Measurements from ENCODE around the gene NME2.
A peak's percentile ranks its signal among the peaks of the same experiment; 100 is the strongest.

Gene NME2

GRCh38 chr17:51142597-51142996 is 23.6 kb upstream of the NME2 start:
- H3K4me1 Mint-ChIP-seq, result peaks cover 17% of the 10 kb centered on the region
- no peaks in the 10 kb centered on the region for H3K9me3 Mint-ChIP-seq
- ATAC-seq (no peak), DNase-seq (ENCODE audit: low spot score in 2 of 2) (no peak)
- peaks cover 2% of the 10 kb centered on the region for H3K36me3 Mint-ChIP-seq
- H3K27ac Mint-ChIP-seq, result no peak overlapping the region
- no peak overlapping the region for H3K4me3 Mint-ChIP-seq

- DNase-seq (ENCODE audit: low spot score in 2 of 2), result no peak
- H3K36me3 Mint-ChIP-seq, result peaks cover 5% of the 10 kb centered on the region
- no peak for ATAC-seq
- no peaks in the 10 kb centered on the region for H3K9me3 Mint-ChIP-seq
- no peak overlapping the region for H3K27ac Mint-ChIP-seq
- no peak overlapping the region for H3K4me3 Mint-ChIP-seq
- peaks cover 22% of the 10 kb centered on the region for H3K4me1 Mint-ChIP-seq
These were observed 21.8 kb upstream of the NME2 start for GRCh38 chr17:51144266-51145022.

- Mint-ChIP-seq H3K4me1 (peaks cover 22% of the 10 kb centered on the region), H3K36me3 (peaks cover 5% of the 10 kb centered on the region), H3K9me3 (no peaks in the 10 kb centered on the region), H3K27ac (peak overlapping the region; percentile 97), H3K4me3 (peak overlapping the region; percentile 64)
- no peak for DNase-seq (ENCODE audit: low spot score in 2 of 2)
- peak; percentile 76 for ATAC-seq
These were observed 18.6 kb upstream of the NME2 start for GRCh38 chr17:51147650-51148049.

GRCh38 chr17:51149163-51149562 is 17.0 kb upstream of the NME2 start:
- Mint-ChIP-seq H3K36me3 (peaks cover 5% of the 10 kb centered on the region), H3K27ac (no peak overlapping the region), H3K4me3 (no peak overlapping the region), H3K9me3 (no peaks in the 10 kb centered on the region), H3K4me1 (peaks cover 22% of the 10 kb centered on the region)
- no peak for DNase-seq (ENCODE audit: low spot score in 2 of 2)
- ATAC-seq, result no peak

- Mint-ChIP-seq H3K4me3 (no peak overlapping the region), H3K9me3 (no peaks in the 10 kb centered on the region), H3K27ac (no peak overlapping the region), H3K36me3 (peaks cover 20% of the 10 kb centered on the region), H3K4me1 (peaks cover 21% of the 10 kb centered on the region)
- ATAC-seq (no peak), DNase-seq (ENCODE audit: low spot score in 2 of 2) (no peak)
These were observed 15.3 kb upstream of the NME2 start for GRCh38 chr17:51150932-51151331.

- peaks cover 8% of the 10 kb centered on the region for H3K4me1 Mint-ChIP-seq
- no peak for ATAC-seq
These were observed 13.4 kb upstream of the NME2 start for GRCh38 chr17:51152766-51153209.

GRCh38 chr17:51153210-51154072 is 12.8 kb upstream of the NME2 start, which contains the start of gene NME1:
Gene NME1 (plus strand): TSS chr17:51153559. CDS start chr17:51155655, 2,096 bp downstream.
- Mint-ChIP-seq H3K36me3 (peaks cover 40% of the 10 kb centered on the region), H3K4me3 (no peak within 1 kb of the TSS), H3K27ac (no peak within 1 kb of the TSS), H3K9me3 (no peaks in the 10 kb centered on the region), H3K4me1 (peaks cover 6% of the 10 kb centered on the region)
- DNase-seq (ENCODE audit: low spot score in 2 of 2) (peak; percentile 100), ATAC-seq (peak; percentile 94)

More at GRCh38 chr17:51152766-51153209, 13.4 kb upstream of the NME2 start:
- Mint-ChIP-seq H3K36me3 (peaks cover 34% of the 10 kb centered on the region), H3K4me3 (no peak overlapping the region), H3K9me3 (no peaks in the 10 kb centered on the region), H3K27ac (no peak overlapping the region)
- no peak for DNase-seq (ENCODE audit: low spot score in 2 of 2)

- H3K27ac Mint-ChIP-seq, result no peak overlapping the region
- H3K4me3 Mint-ChIP-seq, result no peak overlapping the region
- H3K4me1 Mint-ChIP-seq, result peaks cover 6% of the 10 kb centered on the region
- no peaks in the 10 kb centered on the region for H3K9me3 Mint-ChIP-seq
- peaks cover 47% of the 10 kb centered on the region for H3K36me3 Mint-ChIP-seq
- DNase-seq (ENCODE audit: low spot score in 2 of 2) (peak in 1 of 2 donors; percentile 56), ATAC-seq (no peak)
These were observed 12.0 kb upstream of the NME2 start for GRCh38 chr17:51154176-51154575.

- Mint-ChIP-seq H3K9me3 (no peaks in the 10 kb centered on the region), H3K27ac (peak overlapping the region; percentile 43), H3K4me3 (no peak overlapping the region)
These were observed 10.8 kb upstream of the NME2 start for GRCh38 chr17:51155416-51155815.

GRCh38 chr17:51159604-51160003 is 6.6 kb upstream of the NME2 start:
- Mint-ChIP-seq H3K36me3 (peaks cover 100% of the 10 kb centered on the region), H3K4me1 (peaks cover 6% of the 10 kb centered on the region), H3K4me3 (no peak overlapping the region), H3K27ac (no peak overlapping the region), H3K9me3 (no peaks in the 10 kb centered on the region)
- ATAC-seq (no peak), DNase-seq (ENCODE audit: low spot score in 2 of 2) (no peak)

More at GRCh38 chr17:51155416-51155815, 10.8 kb upstream of the NME2 start:
- DNase-seq (ENCODE audit: low spot score in 2 of 2) (no peak), ATAC-seq (no peak)
- H3K4me1 Mint-ChIP-seq, result peaks cover 6% of the 10 kb centered on the region
- peaks cover 60% of the 10 kb centered on the region for H3K36me3 Mint-ChIP-seq

GRCh38 chr17:51161541-51161940 is 4.7 kb upstream of the NME2 start:
- Mint-ChIP-seq H3K36me3 (peaks cover 97% of the 10 kb centered on the region), H3K4me3 (no peak overlapping the region), H3K9me3 (no peaks in the 10 kb centered on the region), H3K27ac (no peak overlapping the region), H3K4me1 (peaks cover 20% of the 10 kb centered on the region)
- ATAC-seq (no peak), DNase-seq (ENCODE audit: low spot score in 2 of 2) (no peak)

- no peaks in the 10 kb centered on the region for H3K9me3 Mint-ChIP-seq
- peak overlapping the region; percentile 87 for H3K4me3 Mint-ChIP-seq
- ATAC-seq, result no peak
- peak in 1 of 2 donors; percentile 60 for DNase-seq (ENCODE audit: low spot score in 2 of 2)
- H3K4me1 Mint-ChIP-seq, result peaks cover 38% of the 10 kb centered on the region
- peak overlapping the region; percentile 96 for H3K27ac Mint-ChIP-seq
- peaks cover 96% of the 10 kb centered on the region for H3K36me3 Mint-ChIP-seq
These were observed 1.1 kb upstream of the NME2 start for GRCh38 chr17:51164911-51165679.

GRCh38 chr17:51165680-51166197 is 472 bp upstream of the NME2 start:
- peak overlapping the region; percentile 87 for H3K4me3 Mint-ChIP-seq
- ATAC-seq (peak; percentile 46), DNase-seq (ENCODE audit: low spot score in 2 of 2) (no peak)
- peaks cover 96% of the 10 kb centered on the region for H3K36me3 Mint-ChIP-seq
- peak overlapping the region; percentile 96 for H3K27ac Mint-ChIP-seq
- H3K9me3 Mint-ChIP-seq, result no peaks in the 10 kb centered on the region
- H3K4me1 Mint-ChIP-seq, result peaks cover 38% of the 10 kb centered on the region

GRCh38 chr17:51166987-51167931 is 1.0 kb downstream of the NME2 start:
- peak overlapping the region; percentile 96 for H3K27ac Mint-ChIP-seq
- no peaks in the 10 kb centered on the region for H3K9me3 Mint-ChIP-seq
- peaks cover 96% of the 10 kb centered on the region for H3K36me3 Mint-ChIP-seq
- peaks cover 38% of the 10 kb centered on the region for H3K4me1 Mint-ChIP-seq
- peak; percentile 74 to 89 for DNase-seq (ENCODE audit: low spot score in 2 of 2)
- peak; percentile 74 for ATAC-seq
- peak overlapping the region; percentile 87 for H3K4me3 Mint-ChIP-seq

All from stimulated activated effector memory CD8-positive, alpha-beta T cell treated with anti-CD3 and anti-CD28 coated beads, Interleukin-12 subunit alpha, Interleukin-12 subunit beta, amount 100 ng/mL, for 72 hours (primary cell).